H1 (cell line): ENCODE data around the gene XRN2. TPM values are rescaled to one million over a fixed set of nuclear protein-coding genes. Genes with fewer than 3 reads are reported as not detected.

Experiments used
- CTCF ChIA-PET: fragments of 300-600 bp; sonication (Branson Sonifier 250); formaldehyde crosslinking; loops from one replicate; lab custom pipeline; 2021; ENCODE audit not compliant: partially characterized antibody; lab: Charles Lee
- POLR2A ChIA-PET: fragments of 300-600 bp; sonication (Branson Sonifier 250); formaldehyde crosslinking; loops from one replicate; lab custom pipeline; 2021; ENCODE audit warnings: inconsistent platforms; ENCODE audit not compliant: partially characterized antibody; lab: Charles Lee
- DNase-seq, 2 experiments: peaks; one replicate each; pipeline versions ENCODE4 v3.0.0 to v3.0.0-alpha.2; 2010 to 2022; ENCODE audit warnings: low spot score in 2 of 2, low read depth in 1 of 2, mixed read lengths in 1 of 2
- FAIRE-seq: peaks from 2 replicates; lab custom pipeline; 2011; peaks lifted over from hg19 to GRCh38; lab: Jason Lieb, UNC
- H2AFZ ChIP-seq: 2 replicates; pipeline ENCODE4 v1.8.1; 2012; ENCODE audit warnings: low read length, inconsistent platforms
- H2AK5ac ChIP-seq: 2 replicates; pipeline ENCODE4 v1.6.1; 2013; ENCODE audit warnings: low read depth, low read length
- H2BK120ac ChIP-seq: replicated peaks from 2 replicates; pipeline ENCODE3; 2013; ENCODE audit warnings: low read depth, low read length, inconsistent platforms
- H2BK12ac ChIP-seq: 2 replicates; pipeline ENCODE4 v1.6.1; 2013; ENCODE audit warnings: low read depth, low read length
- H2BK15ac ChIP-seq: 2 replicates; pipeline ENCODE4 v1.6.1; 2013; ENCODE audit warnings: low read length
- H2BK20ac ChIP-seq: 2 replicates; pipeline ENCODE4 v1.6.1; 2013; ENCODE audit warnings: low read length
- H2BK5ac ChIP-seq: 2 replicates; pipeline ENCODE4 v1.6.1; 2013; ENCODE audit warnings: low read depth, low read length
- H3K14ac ChIP-seq: 2 replicates; pipeline ENCODE4 v1.6.1; 2013; ENCODE audit warnings: inconsistent platforms; ENCODE audit not compliant: insufficient read length
- H3K18ac ChIP-seq: 2 replicates; pipeline ENCODE4 v1.6.1; 2013; ENCODE audit warnings: low read length; ENCODE audit errors: extremely low read depth
- H3K23ac ChIP-seq: 2 replicates; pipeline ENCODE4 v1.6.1; 2013; ENCODE audit warnings: inconsistent platforms; ENCODE audit not compliant: insufficient read length
- H3K23me2 ChIP-seq: 2 replicates; pipeline ENCODE4 v1.6.1; 2013; ENCODE audit warnings: low read depth, low read length
- H3K27ac ChIP-seq: 2 replicates; pipeline ENCODE4 v1.6.1; 2011; ENCODE audit warnings: low read depth, low read length, inconsistent platforms
- H3K27me3 ChIP-seq, 4 experiments: replicated peaks in 1 of 4; 1 replicate in 1 of 4; 2 replicates in 3 of 4; pipeline versions ENCODE4 v1.6.1 to v1.8.1; 2011 to 2013; ENCODE audit warnings: low read length in 3 of 4, mild to moderate bottlenecking in 3 of 4, inconsistent platforms in 2 of 4, mixed read lengths in 2 of 4, moderate library complexity in 1 of 4; ENCODE audit not compliant: control insufficient read depth in 3 of 4, insufficient read depth in 3 of 4; ENCODE audit errors: extremely low read depth in 1 of 4
- H3K36me3 ChIP-seq, 4 experiments: 2 replicates each; pipeline versions ENCODE4 v1.6.1 to v1.8.1; 2011 to 2013; ENCODE audit warnings: mild to moderate bottlenecking in 4 of 4, low read length in 3 of 4, moderate library complexity in 2 of 4, control low read depth in 1 of 4, inconsistent platforms in 1 of 4; ENCODE audit not compliant: insufficient read depth in 4 of 4, control insufficient read depth in 2 of 4
- H3K4ac ChIP-seq: replicated peaks from 2 replicates; pipeline ENCODE3; 2013; ENCODE audit warnings: low read length, low read depth, mixed read lengths, inconsistent platforms; ENCODE audit not compliant: insufficient read length
- H3K4me1 ChIP-seq, 4 experiments: replicated peaks in 1 of 4; 1 replicate in 1 of 4; 2 replicates in 3 of 4; pipeline versions ENCODE4 v1.6.1 to v1.8.1; 2011 to 2013; ENCODE audit warnings: low read length in 3 of 4, inconsistent platforms in 2 of 4, mixed read lengths in 1 of 4; ENCODE audit not compliant: insufficient read depth in 4 of 4, control insufficient read depth in 3 of 4
- H3K4me2 ChIP-seq, 2 experiments: 2 replicates each; pipeline versions ENCODE4 v1.6.1 to v1.8.1; 2011 to 2013; ENCODE audit warnings: low read depth in 2 of 2, low read length in 2 of 2, control low read depth in 1 of 2, inconsistent platforms in 1 of 2, mild to moderate bottlenecking in 1 of 2; ENCODE audit not compliant: insufficient read depth in 1 of 2
- H3K4me3 ChIP-seq, 4 experiments: fragments of 200-600, 300-600 bp in 1 of 4; sonication (generic), shearing (Covaris generic), sonication (Bioruptor Twin) in 1 of 4; 2 replicates each; pipeline versions ENCODE4 v1.5.1 to v1.8.1; 2011 to 2016; ENCODE audit warnings: low read length in 4 of 4, low read depth in 3 of 4, control low read depth in 2 of 4, inconsistent platforms in 2 of 4, mild to moderate bottlenecking in 2 of 4, mixed read lengths in 1 of 4, moderate library complexity in 1 of 4; ENCODE audit not compliant: insufficient read depth in 2 of 4; ENCODE audit errors: extremely low read depth in 1 of 4
- H3K56ac ChIP-seq: replicated peaks from 2 replicates; pipeline ENCODE3; 2013; ENCODE audit warnings: low read depth, mild to moderate bottlenecking, mixed read lengths, low read length, inconsistent platforms; ENCODE audit not compliant: insufficient read length
- H3K79me1 ChIP-seq: 2 replicates; pipeline ENCODE4 v1.6.1; 2013; ENCODE audit warnings: low read depth, low read length, control low read depth
- H3K79me2 ChIP-seq, 2 experiments: 2 replicates each; pipeline versions ENCODE4 v1.6.1 to v1.8.1; 2012 to 2013; ENCODE audit warnings: low read length in 2 of 2, mild to moderate bottlenecking in 2 of 2, inconsistent platforms in 1 of 2; ENCODE audit not compliant: insufficient read depth in 2 of 2, control insufficient read depth in 1 of 2
- H3K9ac ChIP-seq, 4 experiments: replicated peaks in 1 of 4; 1 replicate in 1 of 4; 2 replicates in 3 of 4; pipeline versions ENCODE4 v1.6.1 to v1.8.1; 2011 to 2013; ENCODE audit warnings: low read depth in 3 of 4, low read length in 3 of 4, control low read depth in 2 of 4, mild to moderate bottlenecking in 2 of 4, moderate library complexity in 2 of 4, inconsistent platforms in 1 of 4; ENCODE audit errors: extremely low read depth in 1 of 4
- H3K9me3 ChIP-seq, 2 experiments: 2 replicates each; pipeline versions ENCODE4 v1.6.1 to v1.8.1; 2012 to 2013; ENCODE audit warnings: mild to moderate bottlenecking in 2 of 2, moderate library complexity in 2 of 2, control low read depth in 1 of 2, inconsistent platforms in 1 of 2, low read depth in 1 of 2, low read length in 1 of 2, mixed read lengths in 1 of 2; ENCODE audit not compliant: insufficient read depth in 2 of 2
- H4K20me1 ChIP-seq, 2 experiments: replicated peaks in 1 of 2; 2 replicates each; pipeline versions ENCODE3 to v1.8.1; 2011 to 2013; ENCODE audit warnings: inconsistent platforms in 2 of 2, low read length in 2 of 2, mild to moderate bottlenecking in 1 of 2; ENCODE audit not compliant: insufficient read depth in 2 of 2, control insufficient read depth in 1 of 2
- H4K5ac ChIP-seq: 2 replicates; pipeline ENCODE4 v1.6.1; 2013; ENCODE audit warnings: low read length, low read depth, mixed read lengths, inconsistent platforms; ENCODE audit not compliant: insufficient read length
- H4K8ac ChIP-seq: 2 replicates; pipeline ENCODE4 v1.8.0; 2013; ENCODE audit warnings: mild to moderate bottlenecking, moderate library complexity, low read length, inconsistent platforms; ENCODE audit not compliant: insufficient read depth; ENCODE audit errors: extremely low read depth
- H4K91ac ChIP-seq: replicated peaks from 2 replicates; pipeline ENCODE3; 2013; ENCODE audit warnings: low read length, mixed read lengths, inconsistent platforms; ENCODE audit not compliant: insufficient read length
- YY1 ChIP-seq: IDR thresholded peaks from 2 replicates; pipeline ENCODE4 v1.6.1; 2011; ENCODE audit warnings: low read depth, mild to moderate bottlenecking, low read length
- WGBS, 2 experiments: shearing (Covaris generic) in 1 of 2; methylation state at CpG; one replicate each; pipeline versions ENCODE4 v1.1.6 to v1.1.7; 2013 to 2015; ENCODE audit warnings: low lambda C conversion rate in 2 of 2, mixed read lengths in 2 of 2, inconsistent platforms in 1 of 2, low coverage in 1 of 2, missing lambda C conversion rate in 1 of 2; ENCODE audit not compliant: insufficient replicate concordance in 2 of 2, insufficient coverage in 1 of 2, insufficient read length in 1 of 2; ENCODE audit errors: extremely low coverage in 1 of 2, missing lambda C conversion rate in 1 of 2; 5-methylcytosine and 5-hydroxymethylcytosine counted together
- polyA plus RNA-seq, 7 experiments: library from polyadenylated mRNA; depleted of rRNA in 3 of 7; stranded (reverse) in 5 of 7; unstranded in 2 of 7; fragments of >200 nt in 5 of 7; fragments of 200-250 nt in 2 of 7; gene quantifications; 1 replicate in 5 of 7; 2 replicates in 1 of 7; 4 replicates in 1 of 7; pipeline versions ENCODE4 v1.2.1 to v1.2.3, GENCODE V29; 2011 to 2013; ENCODE audit warnings: missing spikeins in 2 of 7, mixed read lengths in 2 of 7
- total RNA-seq: library from RNA; stranded (reverse); fragmentation: NEBNext Ultra II Directional; extraction: Animal tissue kit (Norgen Biotek cat#: 25700); gene quantifications from 2 replicates; pipeline ENCODE4 v1.2.1, GENCODE V29; 2021

The XRN2 gene
- total and polyA plus RNA-seq, 2 of the 8 experiments (the other 6 are each of a cell fraction or from before 2014, with no cell fraction given), result 60.3 to 139 TPM

GRCh38 chr20:21372016-21372415 lies 68.9 kb downstream of the XRN2 start:
- DNase-seq (no peak), FAIRE-seq (no peak)
- Histone ChIP-seq H3K56ac (no peak overlapping the region), H3K18ac (no peak overlapping the region), H3K23ac (no peak overlapping the region), H3K23me2 (no peaks in the 10 kb centered on the region), H2BK12ac (no peak overlapping the region), H4K5ac (no peak overlapping the region), H3K4me1 (no peaks in the 10 kb centered on the region), H3K14ac (no peak overlapping the region), H3K27me3 (no peaks in the 10 kb centered on the region), H4K91ac (no peak overlapping the region), H4K8ac (no peak overlapping the region), H2BK5ac (no peak overlapping the region), H3K79me1 (peaks cover 4% of the 10 kb centered on the region; the same call in 1 of the 2 replicates), H3K4me3 (no peak overlapping the region), H4K20me1 (peaks cover 5 to 6% of the 10 kb centered on the region in 2 experiments), H3K4me2 (no peak overlapping the region), H3K9ac (no peak overlapping the region), H2BK120ac (no peak overlapping the region), H2BK15ac (no peak overlapping the region), H3K27ac (no peak overlapping the region), H3K79me2 (peaks cover 3 to 68% of the 10 kb centered on the region in 2 experiments; a peak in 3 of 4 replicates), H2BK20ac (no peak overlapping the region), H3K9me3 (no peaks in the 10 kb centered on the region), H2AFZ (no peak overlapping the region), H3K4ac (no peak overlapping the region), H2AK5ac (no peak overlapping the region), H3K36me3 (peaks cover 0 to 29% (median 7%) of the 10 kb centered on the region in 4 experiments; a peak in 5 of 8 replicates)
- ChIA-PET POLR2A (no interaction called here), CTCF (interaction anchor here (1.2 kb wide), 1 partner anchor 132 kb away, joined by 3 read pairs; no protein-coding TSS in a partner anchor)
- TF ChIP-seq YY1, result no peak
- WGBS, 2 experiments, result 88% methylated on average over 2 of the region's 2 CpGs; no CpG with 5 or more reads in 1 of the 2 experiments
